NT2/D1 (cell line): ENCODE results near the gene DDAH1.

Experiments
- SUZ12 ChIP-seq: IDR thresholded peaks from 2 replicates; pipeline ENCODE4 v1.6.1; 2011; ENCODE audit not compliant: insufficient read length, insufficient read depth; ENCODE audit errors: extremely low read depth
- YY1 ChIP-seq: IDR thresholded peaks from 2 replicates; pipeline ENCODE4 v1.6.1; 2011; ENCODE audit not compliant: insufficient read length, insufficient read depth
- ZNF274 ChIP-seq: IDR thresholded peaks from 2 replicates; pipeline ENCODE4 v1.6.1; 2011; ENCODE audit warnings: mild to moderate bottlenecking, low read depth, low read length

- TF ChIP-seq ZNF274 (no peak), SUZ12 (no peak), YY1 (no peak)
These were observed 93.9 kb downstream of the DDAH1 start for GRCh38 chr1:85371021-85371420.
